Heart left ventricle (tissue), 16 donors: Measurements from ENCODE around the gene SPIN1. TPM values are rescaled to one million over a fixed set of nuclear protein-coding genes. Genes with fewer than 3 reads are reported as not detected.

ENCODE experiments used
- ATAC-seq, 4 donors: fragments of 200-7000 bp; cut with Tn5 transposase; one replicate each; pipeline ENCODE4 v1.9.1; 2020 to 2022; ENCODE audit warnings: moderate library complexity in 4 of 4, mild to moderate bottlenecking in 3 of 4, moderate number of reproducible peaks in 1 of 4
- DNase-seq, 5 donors: peaks; one replicate each; pipeline ENCODE4 v3.0.0-alpha.2; 2020
- H3K27ac ChIP-seq, 12 donors: fragments of 200-600 bp; sonication (generic) in 4 of 12; one replicate each; pipeline versions ENCODE4 v1.5.0 to v1.8.0; 2016 to 2022; ENCODE audit warnings: mild to moderate bottlenecking in 2 of 12
- H3K27me3 ChIP-seq, 9 donors: fragments of 200-600 bp; sonication (generic) in 2 of 9; one replicate each; pipeline versions ENCODE4 v1.5.1 to v1.8.0; 2016 to 2022; ENCODE audit warnings: mild to moderate bottlenecking in 3 of 9
- H3K36me3 ChIP-seq, 9 donors: fragments of 200-600 bp; sonication (generic) in 2 of 9; one replicate each; pipeline versions ENCODE4 v1.5.0 to v1.8.0; 2018 to 2022; ENCODE audit warnings: mild to moderate bottlenecking in 2 of 9
- H3K4me1 ChIP-seq, 12 donors: fragments of 200-600 bp; sonication (generic) in 4 of 12; one replicate each; pipeline versions ENCODE4 v1.5.0 to v1.8.0; 2016 to 2022; ENCODE audit warnings: mild to moderate bottlenecking in 3 of 12
- H3K4me3 ChIP-seq, 12 donors: fragments of 200-600 bp; sonication (generic) in 4 of 12; one replicate each; pipeline versions ENCODE4 v1.5.0 to v1.8.0; 2017 to 2022; ENCODE audit warnings: mild to moderate bottlenecking in 9 of 12, moderate library complexity in 4 of 12
- H3K9me3 ChIP-seq, 12 donors: fragments of 200-600 bp; sonication (generic) in 4 of 12; one replicate each; pipeline versions ENCODE4 v1.5.0 to v1.8.0; 2016 to 2022; ENCODE audit warnings: mild to moderate bottlenecking in 1 of 12
- POLR2A ChIP-seq, 2 donors: fragments of 450-650 bp; IDR thresholded peaks; one replicate each; pipeline ENCODE4 v1.6.1; 2017; ENCODE audit warnings: antibody characterized with exemption in 2 of 2, mild to moderate bottlenecking in 2 of 2, moderate library complexity in 2 of 2
- WGBS, 4 donors: extraction: QIAGEN DNeasy Blood & Tissue Kit in 2 of 4; methylation state at CpG; one replicate each; pipeline versions ENCODE4 v1.1.5 to v1.1.7; 2013 to 2018; 5-methylcytosine and 5-hydroxymethylcytosine counted together
- intact Hi-C, 10 donors: fragments of 100-400 bp; cut with DNase I; formaldehyde crosslinking; loops; one replicate each; pipeline versions ENCODE4 v1.11.1 to v1.14.2; 2022
- polyA plus RNA-seq, 2 donors: library from polyadenylated mRNA; stranded (reverse); fragments of 200-250 nt; gene quantifications; one replicate each; pipeline ENCODE4 v1.2.3, GENCODE V29; 2013
- total RNA-seq, 9 donors: library from RNA; depleted of rRNA in 2 of 9; stranded (reverse); fragments of >200 nt in 2 of 9; fragmentation: NEBNext Ultra II Directional in 3 of 9; extraction: Animal tissue kit (Norgen Biotek cat#: 25700) in 3 of 9; gene quantifications; one replicate each; pipeline versions ENCODE4 v1.1.0 to v1.2.4, GENCODE V29; 2016 to 2023
- TF ChIP-seq, protein P1 (sequence below), 12 donors: fragments of 200-600 bp; sonication (generic) in 4 of 12; IDR thresholded peaks; one replicate each; pipeline versions ENCODE4 v1.5.0 to v1.8.0; 2018 to 2022; ENCODE audit warnings: antibody characterized with exemption in 12 of 12, mild to moderate bottlenecking in 5 of 12
- donor health status: ischemic (EF 13 %, LVEDD 7.1; RV severe dilation, severe dysfunction).
- donor health status: healthy with polysubstance abuse.
- donor health status: DM: no; HTN: yes; CAD: no.
- donor health status: DM: no; HTN: no; CAD: no.
- donor health status: ischemic (EF 25% LVEDD 6.9; RV normal size, moderate dysfunction).
- donor health status: ischemic (EF 25% LVEDD 5.7; RV mildly dilated, moderate dysfunction).
- donor health status: healthy.
- donor health status: DM: yes; HTN: yes; CAD: no.
- donor health status: ischemic (EF 35%, LVEDD 5.7; RV mildly dilated, moderate dysfunction).
- donor health status: nonischemic (EF 11% LVEDD 7.7; RV severe dilation, severe dysfunction).
- donor health status: DM: yes; HTN: yes; CAD: no.
- donor health status: PGD.
- donor health status: ischemic (EF 29% LVEDD 5.4; RV normal size, mild dysfunction).
- donor health status: nonischemic (EF 23%, LVEDD 6.1; RV moderate dilation, normal function).

Gene SPIN1
- total and polyA plus RNA-seq, 11 donors = 17.8 to 61.2 (median 43.4) TPM

DNA sequence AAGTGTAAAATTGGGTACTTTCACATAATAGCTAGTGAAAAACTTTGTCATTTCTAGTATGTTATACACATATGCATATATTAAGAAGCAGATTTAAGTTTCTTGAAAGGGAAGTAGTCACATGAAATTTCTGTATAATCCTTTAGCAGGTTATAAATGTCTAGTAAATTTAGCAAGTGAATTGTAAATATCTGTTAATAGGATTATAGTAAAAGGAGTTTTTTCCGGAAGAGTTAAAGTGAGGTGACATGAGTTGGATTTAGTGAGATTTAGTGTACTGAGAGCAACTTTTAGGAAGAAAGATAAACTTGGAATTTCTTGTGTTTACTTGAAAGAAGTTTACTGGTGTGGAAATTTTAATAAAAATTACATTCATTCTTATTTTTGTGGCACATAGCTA, 38.4 kb downstream of the SPIN1 start:
- no peak for TF ChIP-seq POLR2A (IDR thresholded peaks at IDR 0.05)
- TF ChIP-seq, protein P1, sequence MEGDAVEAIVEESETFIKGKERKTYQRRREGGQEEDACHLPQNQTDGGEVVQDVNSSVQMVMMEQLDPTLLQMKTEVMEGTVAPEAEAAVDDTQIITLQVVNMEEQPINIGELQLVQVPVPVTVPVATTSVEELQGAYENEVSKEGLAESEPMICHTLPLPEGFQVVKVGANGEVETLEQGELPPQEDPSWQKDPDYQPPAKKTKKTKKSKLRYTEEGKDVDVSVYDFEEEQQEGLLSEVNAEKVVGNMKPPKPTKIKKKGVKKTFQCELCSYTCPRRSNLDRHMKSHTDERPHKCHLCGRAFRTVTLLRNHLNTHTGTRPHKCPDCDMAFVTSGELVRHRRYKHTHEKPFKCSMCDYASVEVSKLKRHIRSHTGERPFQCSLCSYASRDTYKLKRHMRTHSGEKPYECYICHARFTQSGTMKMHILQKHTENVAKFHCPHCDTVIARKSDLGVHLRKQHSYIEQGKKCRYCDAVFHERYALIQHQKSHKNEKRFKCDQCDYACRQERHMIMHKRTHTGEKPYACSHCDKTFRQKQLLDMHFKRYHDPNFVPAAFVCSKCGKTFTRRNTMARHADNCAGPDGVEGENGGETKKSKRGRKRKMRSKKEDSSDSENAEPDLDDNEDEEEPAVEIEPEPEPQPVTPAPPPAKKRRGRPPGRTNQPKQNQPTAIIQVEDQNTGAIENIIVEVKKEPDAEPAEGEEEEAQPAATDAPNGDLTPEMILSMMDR (IDR thresholded peaks at IDR 0.05) = no peak
- H3K4me3 ChIP-seq = no peak overlapping the region
- no peaks in the 10 kb centered on the region for H3K9me3 ChIP-seq
- ATAC-seq (no peak), DNase-seq (no peak)
- 94 to 99% (median 95%) methylated on average over 1 of the region's 1 CpG for WGBS, 4 donors
- H3K4me1 ChIP-seq = peaks cover 0 to 15% (median 0%) of the 10 kb centered on the region in 12 donors
- intact Hi-C loops = no loop called here
- H3K36me3 ChIP-seq = peaks cover 0 to 52% (median 17%) of the 10 kb centered on the region in 9 donors
- H3K27me3 ChIP-seq = no peaks in the 10 kb centered on the region
- peak overlapping the region in 1 of 12 donors; percentile 6 for H3K27ac ChIP-seq

DNA sequence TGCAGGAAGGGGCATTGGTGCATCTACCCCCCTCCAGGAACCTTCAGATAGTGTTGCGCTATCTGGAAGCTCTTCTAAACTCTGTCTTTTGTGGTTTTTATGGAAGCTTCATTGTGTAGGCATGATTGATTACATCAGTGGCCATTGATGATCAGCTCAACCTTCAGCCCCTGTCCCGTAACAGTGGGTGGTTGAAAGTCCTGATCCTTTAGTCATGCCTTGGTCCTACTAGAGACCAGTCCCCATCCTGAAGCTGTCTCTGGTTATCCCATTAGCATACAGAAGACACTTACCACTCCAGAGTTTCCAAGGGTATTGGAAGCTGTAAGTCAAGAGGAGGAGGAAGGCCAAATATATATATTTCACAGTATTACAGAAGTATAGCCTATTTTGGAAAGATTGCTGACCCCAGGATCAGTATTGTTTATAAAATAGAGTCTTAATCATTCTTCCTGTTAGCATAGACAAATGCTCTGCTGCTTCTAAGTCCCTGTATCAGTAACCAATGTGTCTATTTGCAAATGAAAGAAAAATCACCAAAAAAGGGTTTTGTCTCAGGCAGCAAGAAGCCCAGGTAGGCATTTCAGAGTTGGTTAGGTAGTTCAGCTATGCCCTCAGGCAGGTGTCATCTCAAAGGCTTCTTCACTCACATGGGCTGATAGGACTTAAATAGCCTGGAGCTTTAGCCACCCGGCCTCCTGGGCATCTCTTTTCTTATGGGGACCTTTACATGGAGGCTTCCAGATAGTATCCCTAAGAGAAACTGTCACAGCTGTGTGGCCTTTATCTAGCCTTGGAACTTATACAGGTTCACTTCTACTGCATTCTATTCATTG, 41.6 kb downstream of the SPIN1 start:
- DNase-seq (no peak), ATAC-seq (no peak)
- TF ChIP-seq POLR2A (IDR thresholded peaks at IDR 0.05) = no peak
- TF ChIP-seq, protein P1 (IDR thresholded peaks at IDR 0.05) = no peak
- no peak overlapping the region for H3K4me3 ChIP-seq
- no peak overlapping the region for H3K27ac ChIP-seq
- peaks cover 0 to 76% (median 38%) of the 10 kb centered on the region in 9 donors for H3K36me3 ChIP-seq
- no peaks in the 10 kb centered on the region for H3K27me3 ChIP-seq
- H3K9me3 ChIP-seq = no peaks in the 10 kb centered on the region
- 88 to 100% (median 90%) methylated on average over 3 of the region's 3 CpGs for WGBS, 4 donors
- H3K4me1 ChIP-seq = peaks cover 0 to 15% (median 0%) of the 10 kb centered on the region in 12 donors
- intact Hi-C loops = no loop called here

DNA sequence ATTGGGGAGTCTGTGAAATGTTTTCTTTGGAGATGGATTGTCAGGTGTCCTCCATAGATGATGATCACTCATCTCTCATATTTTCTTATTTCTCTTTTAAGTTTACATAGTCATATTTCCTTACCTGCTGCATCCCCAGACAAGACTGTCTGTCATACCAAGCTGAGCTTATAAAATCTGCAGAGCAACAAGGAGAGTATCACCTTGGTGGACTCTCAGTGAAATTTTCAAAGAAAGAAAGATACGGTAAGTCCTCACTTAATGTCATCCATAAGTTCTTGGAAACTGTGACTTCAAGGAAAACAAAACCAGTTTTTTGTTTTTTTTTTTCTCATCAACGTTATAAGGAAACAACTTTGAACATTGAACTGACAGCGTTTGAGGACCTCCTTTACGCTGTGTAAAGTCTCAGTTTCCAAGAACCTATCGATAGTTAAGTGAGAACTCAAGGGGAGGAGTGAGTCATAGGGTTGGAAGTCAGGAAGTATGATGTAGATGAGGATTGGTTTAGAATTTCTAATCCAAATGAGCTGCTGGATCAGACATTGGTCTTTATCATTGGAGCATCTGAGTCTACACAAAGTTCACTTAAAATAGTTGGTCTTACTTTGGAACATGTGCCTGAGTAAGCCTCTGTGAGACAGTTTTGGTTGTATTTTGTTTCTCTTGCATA, 45.5 kb downstream of the SPIN1 start:
- peaks cover 0 to 80% (median 50%) of the 10 kb centered on the region in 9 donors for H3K36me3 ChIP-seq

More for the DNA sequence above, 45.5 kb downstream of the SPIN1 start:
- H3K27ac ChIP-seq = no peak overlapping the region
- H3K9me3 ChIP-seq = no peaks in the 10 kb centered on the region
- no peak overlapping the region for H3K4me3 ChIP-seq
- no peak for DNase-seq
- no peaks in the 10 kb centered on the region for H3K27me3 ChIP-seq
- no peaks in the 10 kb centered on the region for H3K4me1 ChIP-seq
- 90 to 91% (median 90%) methylated on average over 5 of the region's 5 CpGs for WGBS, 4 donors
- intact Hi-C loops = no loop called here
- TF ChIP-seq, protein P1 (IDR thresholded peaks at IDR 0.05) = no peak
- TF ChIP-seq POLR2A (IDR thresholded peaks at IDR 0.05) = no peak
- no peak for ATAC-seq
